ENCODE measurements around the gene CREBBP.

CREBBP gene

GRCh38 chr16:3808308-3809063 is 72.0 kb downstream of the CREBBP start:
- DNase-seq: no peak
- TF ChIP-seq CTCF (IDR thresholded peaks at IDR 0.05; ENCODE audit: low read depth, low read length, missing control alignments): no peak
- H3K27ac ChIP-seq: no peak overlapping the region
- H3K4me3 ChIP-seq (ENCODE audit: low read depth, low read length): no peak overlapping the region
- peaks cover 2% of the 10 kb centered on the region for H3K36me3 ChIP-seq (replicated peaks)
- in situ Hi-C loops (cut with HindIII; ENCODE audit: low pct_ligation_motif_present, low sequenced_read_pairs): no loop called here
- H3K27me3 ChIP-seq (replicated peaks): no peaks in the 10 kb centered on the region

- TF ChIP-seq CTCF (IDR thresholded peaks at IDR 0.05; ENCODE audit: low read depth, low read length, missing control alignments): no peak
- in situ Hi-C loops (cut with HindIII; ENCODE audit: low pct_ligation_motif_present, low sequenced_read_pairs): no loop called here
- DNase-seq: no peak
- H3K27me3 ChIP-seq (replicated peaks): no peaks in the 10 kb centered on the region
- no peak overlapping the region for H3K4me3 ChIP-seq (ENCODE audit: low read depth, low read length)
- H3K27ac ChIP-seq: no peak overlapping the region
- peaks cover 2% of the 10 kb centered on the region for H3K36me3 ChIP-seq (replicated peaks)
These were observed 72.9 kb downstream of the CREBBP start for GRCh38 chr16:3807425-3808123.

DNA sequence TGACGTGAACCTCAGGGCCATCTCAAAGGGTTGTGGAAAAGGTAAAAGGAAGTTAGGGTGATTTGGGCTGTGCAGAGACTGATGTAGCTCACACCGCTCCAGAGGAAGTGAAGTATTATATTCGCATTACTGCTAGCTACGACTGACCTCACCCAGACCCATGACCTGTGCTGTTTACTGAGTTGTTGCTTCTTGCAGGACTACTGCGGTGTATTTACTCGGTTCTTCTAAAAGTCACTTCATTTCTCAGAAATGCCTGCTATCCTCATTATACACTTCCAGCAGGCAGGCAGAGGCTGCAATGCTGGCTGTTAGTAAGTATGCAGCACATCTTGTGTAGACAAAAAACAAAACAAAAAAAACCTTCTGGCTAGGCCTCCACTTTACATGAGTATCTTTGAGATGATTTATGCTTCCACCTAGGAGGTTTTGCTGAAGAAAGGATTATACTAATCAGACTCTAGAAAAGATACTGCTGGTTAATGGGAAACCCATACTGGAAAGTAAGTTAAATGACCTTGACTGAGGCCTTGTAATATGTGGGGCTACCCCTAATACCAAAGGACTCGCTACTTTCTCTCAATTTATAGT is 76.0 kb downstream of the CREBBP start:
- no peak for TF ChIP-seq CTCF (IDR thresholded peaks at IDR 0.05; ENCODE audit: low read depth, low read length, missing control alignments)
- no peaks in the 10 kb centered on the region for H3K27me3 ChIP-seq (replicated peaks)
- H3K36me3 ChIP-seq (replicated peaks): no peaks in the 10 kb centered on the region
- no peak overlapping the region for H3K4me3 ChIP-seq (ENCODE audit: low read depth, low read length)
- in situ Hi-C loops (cut with HindIII; ENCODE audit: low pct_ligation_motif_present, low sequenced_read_pairs): no loop called here
- no peak overlapping the region for H3K27ac ChIP-seq
- DNase-seq: no peak

- no peak overlapping the region for H3K4me3 ChIP-seq (ENCODE audit: low read depth, low read length)
- DNase-seq: no peak
- TF ChIP-seq CTCF (IDR thresholded peaks at IDR 0.05; ENCODE audit: low read depth, low read length, missing control alignments): no peak
- no peaks in the 10 kb centered on the region for H3K36me3 ChIP-seq (replicated peaks)
- no peak overlapping the region for H3K27ac ChIP-seq
- in situ Hi-C loops (cut with HindIII; ENCODE audit: low pct_ligation_motif_present, low sequenced_read_pairs): no loop called here
- no peaks in the 10 kb centered on the region for H3K27me3 ChIP-seq (replicated peaks)
These were observed 79.8 kb downstream of the CREBBP start for GRCh38 chr16:3800477-3801270.

DNA sequence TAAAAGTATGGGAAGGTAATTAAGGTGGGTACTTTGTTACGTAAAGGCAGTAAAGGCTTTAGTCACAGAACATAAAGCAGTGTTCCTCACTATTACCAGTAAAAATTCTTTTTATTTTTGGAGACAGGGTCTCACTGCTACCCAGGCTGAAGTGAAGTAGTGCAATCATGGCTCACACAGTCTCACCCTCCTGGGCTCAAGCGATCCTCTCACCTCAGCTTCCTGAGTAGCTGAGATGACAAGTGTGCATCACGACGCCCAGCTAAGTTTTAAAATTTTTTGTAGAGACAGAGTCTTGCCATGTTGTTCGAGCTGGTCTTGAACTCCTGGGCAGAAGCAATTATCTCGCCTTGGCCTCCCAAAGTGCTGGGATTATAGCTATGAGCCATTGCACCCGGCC is 80.5 kb downstream of the CREBBP start:
- no peak overlapping the region for H3K27ac ChIP-seq
- DNase-seq: no peak
- no peaks in the 10 kb centered on the region for H3K36me3 ChIP-seq (replicated peaks)
- in situ Hi-C loops (cut with HindIII; ENCODE audit: low pct_ligation_motif_present, low sequenced_read_pairs): no loop called here
- no peak overlapping the region for H3K4me3 ChIP-seq (ENCODE audit: low read depth, low read length)
- no peak for TF ChIP-seq CTCF (IDR thresholded peaks at IDR 0.05; ENCODE audit: low read depth, low read length, missing control alignments)
- H3K27me3 ChIP-seq (replicated peaks): no peaks in the 10 kb centered on the region
